Neutrophil (primary cell): Measurements from ENCODE around the gene GPX6.

Experiments used
- H3K27ac ChIP-seq: fragments of 200-600 bp; sonication (generic); 2 replicates; pipeline ENCODE4 v1.5.1; 2016; ENCODE audit warnings: mild to moderate bottlenecking, moderate library complexity
- H3K27me3 ChIP-seq: fragments of 200-600 bp; sonication (generic); 2 replicates; pipeline ENCODE4 v1.6.0; 2016; ENCODE audit warnings: mild to moderate bottlenecking
- H3K36me3 ChIP-seq: fragments of 200-600 bp; sonication (generic); 2 replicates; pipeline ENCODE4 v1.5.1; 2017
- H3K4me1 ChIP-seq, 2 experiments: fragments of 200-600 bp in 1 of 2; sonication (generic) in 1 of 2; 1 replicate in 1 of 2; 2 replicates in 1 of 2; pipeline versions ENCODE4 v1.5.1 to v1.6.1; 2013 to 2016; ENCODE audit warnings: low read depth in 1 of 2, low read length in 1 of 2, mild to moderate bottlenecking in 1 of 2, moderate library complexity in 1 of 2; ENCODE audit not compliant: control insufficient read depth in 1 of 2, insufficient read depth in 1 of 2
- H3K4me3 ChIP-seq, 2 experiments: fragments of 200-600 bp in 1 of 2; sonication (generic) in 1 of 2; 1 replicate in 1 of 2; 2 replicates in 1 of 2; pipeline ENCODE4 v1.5.1; 2013 to 2016; ENCODE audit warnings: low read depth in 1 of 2, low read length in 1 of 2, mild to moderate bottlenecking in 1 of 2, moderate library complexity in 1 of 2
- H3K9me3 ChIP-seq: fragments of 200-600 bp; sonication (generic); 2 replicates; pipeline ENCODE4 v1.5.1; 2016
- TF ChIP-seq, protein P1 (sequence below): fragments of 200-600 bp; sonication (generic); IDR thresholded peaks from 2 replicates; pipeline ENCODE4 v1.5.1; 2016; ENCODE audit warnings: antibody characterized with exemption

GPX6 gene

DNA sequence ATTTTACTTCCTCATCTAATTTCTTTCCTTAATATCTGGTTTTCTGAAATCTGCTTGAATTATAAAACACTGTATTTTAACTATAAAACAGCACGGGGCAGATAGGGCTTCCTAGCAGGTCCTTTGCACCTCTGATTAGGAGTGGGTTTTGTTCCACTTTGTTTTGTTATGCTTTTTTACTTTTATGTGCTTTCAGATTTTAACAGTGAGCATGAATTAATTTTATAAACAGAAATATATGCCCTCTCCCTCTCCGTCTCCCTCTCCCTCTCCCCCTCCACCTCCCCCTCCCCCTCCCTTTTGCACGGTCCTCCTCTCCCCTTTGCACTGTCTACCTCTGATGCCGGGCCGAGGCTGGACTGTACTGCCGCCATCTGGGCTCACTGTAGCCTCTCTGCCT lies 14.3 kb downstream of the GPX6 start:
- no peak overlapping the region for H3K4me3 ChIP-seq
- H3K36me3 ChIP-seq: no peaks in the 10 kb centered on the region
- H3K9me3 ChIP-seq: no peaks in the 10 kb centered on the region
- peaks cover 18% of the 10 kb centered on the region for H3K27me3 ChIP-seq
- no peak overlapping the region for H3K27ac ChIP-seq
- TF ChIP-seq, protein P1, sequence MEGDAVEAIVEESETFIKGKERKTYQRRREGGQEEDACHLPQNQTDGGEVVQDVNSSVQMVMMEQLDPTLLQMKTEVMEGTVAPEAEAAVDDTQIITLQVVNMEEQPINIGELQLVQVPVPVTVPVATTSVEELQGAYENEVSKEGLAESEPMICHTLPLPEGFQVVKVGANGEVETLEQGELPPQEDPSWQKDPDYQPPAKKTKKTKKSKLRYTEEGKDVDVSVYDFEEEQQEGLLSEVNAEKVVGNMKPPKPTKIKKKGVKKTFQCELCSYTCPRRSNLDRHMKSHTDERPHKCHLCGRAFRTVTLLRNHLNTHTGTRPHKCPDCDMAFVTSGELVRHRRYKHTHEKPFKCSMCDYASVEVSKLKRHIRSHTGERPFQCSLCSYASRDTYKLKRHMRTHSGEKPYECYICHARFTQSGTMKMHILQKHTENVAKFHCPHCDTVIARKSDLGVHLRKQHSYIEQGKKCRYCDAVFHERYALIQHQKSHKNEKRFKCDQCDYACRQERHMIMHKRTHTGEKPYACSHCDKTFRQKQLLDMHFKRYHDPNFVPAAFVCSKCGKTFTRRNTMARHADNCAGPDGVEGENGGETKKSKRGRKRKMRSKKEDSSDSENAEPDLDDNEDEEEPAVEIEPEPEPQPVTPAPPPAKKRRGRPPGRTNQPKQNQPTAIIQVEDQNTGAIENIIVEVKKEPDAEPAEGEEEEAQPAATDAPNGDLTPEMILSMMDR: no peak
- no peaks in the 10 kb centered on the region for H3K4me1 ChIP-seq

DNA sequence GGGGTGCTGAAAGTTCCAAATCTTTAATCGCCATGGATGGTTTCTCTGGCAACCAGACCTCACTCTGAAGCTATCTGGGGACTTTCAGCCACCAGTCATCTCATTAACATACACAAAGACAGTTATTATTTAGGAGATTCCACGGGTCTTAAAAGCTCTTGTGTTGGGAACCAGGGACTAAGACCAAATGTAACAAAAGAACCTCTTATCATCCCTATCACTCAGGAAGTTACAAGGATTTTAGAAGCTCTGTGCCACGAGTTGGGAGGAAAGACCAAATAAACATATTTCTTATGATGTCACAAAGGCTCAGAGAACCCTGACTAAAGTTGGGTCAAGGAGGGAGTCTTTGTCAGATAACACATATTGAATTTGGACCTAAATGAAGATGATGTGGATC lies 17.7 kb downstream of the GPX6 start:
- H3K9me3 ChIP-seq: no peaks in the 10 kb centered on the region
- no peak overlapping the region for H3K27ac ChIP-seq
- H3K4me3 ChIP-seq: no peak overlapping the region
- H3K4me1 ChIP-seq: no peaks in the 10 kb centered on the region
- TF ChIP-seq, protein P1: no peak
- no peaks in the 10 kb centered on the region for H3K36me3 ChIP-seq
- H3K27me3 ChIP-seq: peaks cover 34% of the 10 kb centered on the region

DNA sequence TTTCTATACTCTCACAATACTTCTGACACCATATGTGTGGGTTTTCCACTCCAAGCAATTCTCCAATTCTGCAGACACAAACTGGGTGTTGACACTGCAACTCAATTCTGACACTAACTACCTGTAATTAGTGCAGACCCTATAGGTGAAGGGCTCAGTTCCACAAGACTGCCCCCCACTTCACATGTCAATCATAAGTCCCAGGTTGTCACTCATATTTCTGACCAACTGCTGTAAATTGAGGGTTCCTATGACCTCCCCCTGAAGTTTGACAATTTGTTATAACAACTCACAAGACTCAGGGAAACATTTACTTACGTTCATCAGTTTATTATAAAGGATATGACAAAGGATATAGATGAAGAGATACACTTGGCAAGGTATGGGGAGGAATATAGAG lies 18.3 kb downstream of the GPX6 start:
- H3K36me3 ChIP-seq: no peaks in the 10 kb centered on the region
- no peaks in the 10 kb centered on the region for H3K9me3 ChIP-seq
- no peak overlapping the region for H3K27ac ChIP-seq
- no peaks in the 10 kb centered on the region for H3K4me1 ChIP-seq
- no peak overlapping the region for H3K4me3 ChIP-seq
- H3K27me3 ChIP-seq: peaks cover 40% of the 10 kb centered on the region
- TF ChIP-seq, protein P1: no peak

DNA sequence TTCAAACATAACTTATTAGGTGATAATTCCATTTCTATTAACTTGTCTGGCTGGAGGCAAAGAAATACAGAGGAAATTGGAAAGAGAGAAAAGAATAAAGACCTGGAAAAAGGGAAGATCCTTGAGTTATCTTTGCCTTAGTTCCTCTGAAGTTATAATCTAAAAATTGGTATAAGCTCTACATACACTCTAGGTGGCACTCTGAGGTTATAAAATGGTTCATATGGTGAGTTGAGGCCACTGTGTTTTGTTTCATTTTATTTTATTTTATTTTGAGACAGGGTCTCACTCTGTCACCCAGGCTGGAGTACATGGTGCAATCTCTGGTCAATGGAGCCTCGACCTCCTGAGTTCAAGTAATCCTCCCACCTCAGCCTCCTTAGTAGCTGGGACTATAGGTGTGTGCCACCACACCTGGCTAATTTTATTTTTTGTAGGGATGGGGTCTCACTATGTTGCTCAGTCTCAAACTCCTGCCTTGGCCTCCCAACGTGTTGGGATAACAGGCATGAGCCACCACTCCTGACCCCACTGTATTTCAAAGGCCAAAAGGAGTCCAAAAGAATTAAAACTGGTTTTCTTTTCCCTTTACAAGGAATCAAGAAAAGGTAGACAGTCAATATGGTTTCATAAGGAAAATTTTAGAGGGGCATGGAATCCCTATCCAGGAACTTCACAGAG lies 19.4 kb downstream of the GPX6 start:
- Histone ChIP-seq H3K27me3 (peaks cover 50% of the 10 kb centered on the region), H3K27ac (no peak overlapping the region), H3K4me3 (no peak overlapping the region), H3K36me3 (no peaks in the 10 kb centered on the region), H3K4me1 (no peaks in the 10 kb centered on the region), H3K9me3 (no peaks in the 10 kb centered on the region)
- TF ChIP-seq, protein P1: no peak

DNA sequence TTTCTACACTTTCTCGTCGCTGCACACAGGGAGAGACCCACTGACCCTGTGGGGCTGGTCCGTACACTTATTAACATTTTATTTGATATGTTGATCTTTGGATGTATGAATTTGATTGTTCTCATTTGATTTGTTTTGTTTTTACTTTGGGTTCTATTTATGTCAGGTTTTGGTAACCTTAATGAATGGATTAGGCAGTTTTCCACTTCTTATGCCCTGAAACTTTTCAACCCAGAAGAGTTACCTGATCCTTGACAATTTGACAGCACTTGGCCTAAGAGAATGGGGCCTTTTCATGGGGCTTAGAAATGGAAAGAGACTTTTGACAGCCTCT lies 23.6 kb downstream of the GPX6 start:
- Histone ChIP-seq H3K36me3 (no peaks in the 10 kb centered on the region), H3K4me3 (no peak overlapping the region), H3K9me3 (no peaks in the 10 kb centered on the region), H3K4me1 (no peaks in the 10 kb centered on the region), H3K27ac (no peak overlapping the region), H3K27me3 (peaks cover 75% of the 10 kb centered on the region)
- TF ChIP-seq, protein P1: no peak
